Endothelial cell of umbilical vein (primary cell): Measurements from ENCODE around the gene OGDH. TPM values are rescaled to one million over a fixed set of nuclear protein-coding genes. Genes with fewer than 3 reads are reported as not detected.

Experiments
- BruUV-seq: library from RNA; stranded (reverse); fragments of 400-500 nt; replicated peaks from 2 replicates; lab custom pipeline; 2021; lab: Mats Ljungman, UMichigan
- CTCF ChIA-PET: fragments of 300-600, 350-600 bp; sonication (Branson Sonifier 250); formaldehyde crosslinking; loops from one replicate; lab custom pipeline; 2021; ENCODE audit warnings: antibody characterized with exemption, inconsistent platforms; lab: Charles Lee
- POLR2A ChIA-PET: fragments of 300-600, 350-600 bp; sonication (Branson Sonifier 250); formaldehyde crosslinking; loops from one replicate; lab custom pipeline; 2021; ENCODE audit warnings: antibody characterized with exemption, inconsistent platforms; lab: Charles Lee
- DNase-seq: peaks from one replicate; pipeline ENCODE4 v3.0.0-alpha.2; 2011; ENCODE audit warnings: low read depth, low spot score
- FAIRE-seq: peaks from 2 replicates; lab custom pipeline; 2011; peaks lifted over from hg19 to GRCh38; lab: Jason Lieb, UNC
- H2AFZ ChIP-seq: 2 replicates; pipeline ENCODE4 v1.6.0; 2012; ENCODE audit warnings: low read depth, low read length, control low read depth, inconsistent platforms
- H3K27ac ChIP-seq: 2 replicates; pipeline ENCODE4 v1.5.1; 2011; ENCODE audit warnings: low read depth, mild to moderate bottlenecking, control low read depth, low read length, moderate library complexity; ENCODE audit not compliant: insufficient read depth
- H3K27me3 ChIP-seq, 2 experiments: 2 replicates each; pipeline versions ENCODE4 v1.6.0 to v1.6.1; 2011; ENCODE audit warnings: low read length in 2 of 2, mixed read lengths in 1 of 2; ENCODE audit not compliant: control insufficient read depth in 2 of 2, insufficient read depth in 2 of 2
- H3K36me3 ChIP-seq, 2 experiments: 2 replicates in 1 of 2; 3 replicates in 1 of 2; pipeline ENCODE4 v1.5.1; 2011; ENCODE audit warnings: low read length in 2 of 2, mild to moderate bottlenecking in 1 of 2, moderate library complexity in 1 of 2; ENCODE audit not compliant: control insufficient read depth in 2 of 2, insufficient read depth in 2 of 2; ENCODE audit errors: extremely low read depth in 1 of 2
- H3K4me1 ChIP-seq: 3 replicates; pipeline ENCODE4 v1.5.1; 2011; ENCODE audit warnings: mild to moderate bottlenecking, low read length; ENCODE audit not compliant: control insufficient read depth, insufficient read depth; ENCODE audit errors: extremely low read depth
- H3K4me2 ChIP-seq: 2 replicates; pipeline ENCODE4 v1.6.1; 2011; ENCODE audit warnings: low read length, control low read depth, mixed read lengths; ENCODE audit not compliant: insufficient read depth
- H3K4me3 ChIP-seq, 3 experiments: fragments of 200-600 bp in 1 of 3; sonication (generic), shearing (Covaris generic) in 1 of 3; replicated peaks in 1 of 3; 2 replicates each; pipeline ENCODE4 v1.5.1; 2011 to 2016; ENCODE audit warnings: control low read depth in 3 of 3, low read length in 3 of 3, mild to moderate bottlenecking in 2 of 3, inconsistent platforms in 1 of 3, low read depth in 1 of 3, moderate library complexity in 1 of 3; ENCODE audit not compliant: insufficient read depth in 1 of 3
- H3K79me2 ChIP-seq: 2 replicates; pipeline ENCODE4 v1.6.0; 2012; ENCODE audit warnings: low read length, inconsistent platforms; ENCODE audit not compliant: control insufficient read depth, insufficient read depth
- H3K9ac ChIP-seq: replicated peaks from 2 replicates; pipeline ENCODE3; 2011; ENCODE audit warnings: low read length, control low read depth; ENCODE audit not compliant: insufficient read depth; ENCODE audit errors: extremely low read depth
- H3K9me1 ChIP-seq: replicated peaks from 3 replicates; pipeline ENCODE4 v1.6.0; 2011; ENCODE audit warnings: mild to moderate bottlenecking, low read length; ENCODE audit not compliant: control insufficient read depth, insufficient read depth; ENCODE audit errors: extremely low read depth
- H3K9me3 ChIP-seq: replicated peaks from 2 replicates; pipeline ENCODE4 v1.5.1; 2012; ENCODE audit warnings: low read length, inconsistent platforms; ENCODE audit not compliant: control insufficient read depth, insufficient read depth
- H4K20me1 ChIP-seq: replicated peaks from 2 replicates; pipeline ENCODE3; 2011; ENCODE audit warnings: mild to moderate bottlenecking, low read length; ENCODE audit not compliant: control insufficient read depth, insufficient read depth; ENCODE audit errors: extremely low read depth
- CTCF ChIP-seq, 2 donors: IDR thresholded peaks; 1 replicate in 1 of 2; 2 replicates in 1 of 2; pipeline ENCODE4 v1.5.1; 2011; ENCODE audit warnings: low read length in 2 of 2, mild to moderate bottlenecking in 2 of 2, moderate library complexity in 2 of 2, control low read depth in 1 of 2, inconsistent platforms in 1 of 2, low read depth in 1 of 2; ENCODE audit not compliant: insufficient read depth in 1 of 2; ENCODE audit errors: extremely low read depth in 1 of 2
- EZH2 ChIP-seq: IDR thresholded peaks from 2 replicates; pipeline ENCODE4 v1.6.1; 2012; ENCODE audit warnings: borderline replicate concordance, low read depth, mild to moderate bottlenecking, moderate library complexity, low read length, inconsistent platforms; ENCODE audit not compliant: severe bottlenecking
- FOS ChIP-seq: IDR thresholded peaks from 2 replicates; pipeline ENCODE4 v1.6.1; 2011; ENCODE audit warnings: mild to moderate bottlenecking, low read length, moderate library complexity, borderline replicate concordance; ENCODE audit not compliant: insufficient read depth
- GATA2 ChIP-seq: IDR thresholded peaks from 2 replicates; pipeline ENCODE4 v1.7.0; 2011; ENCODE audit warnings: low read depth, mild to moderate bottlenecking, moderate library complexity, mixed read lengths, low read length; ENCODE audit not compliant: insufficient read length, insufficient read depth
- JUN ChIP-seq: IDR thresholded peaks from 2 replicates; pipeline ENCODE4 v1.6.1; 2011; ENCODE audit warnings: borderline replicate concordance, low read depth; ENCODE audit not compliant: insufficient read length, insufficient read depth
- MAX ChIP-seq: IDR thresholded peaks from 2 replicates; pipeline ENCODE4 v1.6.1; 2011; ENCODE audit not compliant: insufficient read depth, insufficient read length
- MYC ChIP-seq: IDR thresholded peaks from one replicate; pipeline ENCODE4 v1.6.1; 2011; ENCODE audit warnings: mild to moderate bottlenecking, low read depth, low read length
- POLR2A ChIP-seq: IDR thresholded peaks from 2 replicates; pipeline ENCODE4 v1.6.1; 2012; ENCODE audit warnings: low read depth, mild to moderate bottlenecking, control low read depth, low read length
- POLR2AphosphoS5 ChIP-seq: IDR thresholded peaks from 2 replicates; pipeline ENCODE4 v1.6.1; 2012; ENCODE audit warnings: low read depth, mild to moderate bottlenecking, control low read depth, low read length, moderate library complexity; ENCODE audit not compliant: insufficient read depth
- dilution Hi-C: fragments of 300-500 bp; cut with MboI; formaldehyde crosslinking; loops from one replicate; pipeline ENCODE4 v1.15.0; 2019; ENCODE audit warnings: low sequenced_read_pairs; ENCODE audit not compliant: extremely low pct_ligation_motif_present
- intact Hi-C: fragments of 100-400 bp; cut with micrococcal nuclease; formaldehyde crosslinking; loops from one replicate; pipeline ENCODE4 v1.10.0; 2022
- polyA plus RNA-seq, 4 experiments: library from polyadenylated mRNA; depleted of rRNA in 3 of 4; stranded (reverse) in 3 of 4; unstranded in 1 of 4; fragments of >200 nt; gene quantifications; 2 replicates each; pipeline versions ENCODE4 v1.2.1 to v1.2.3, GENCODE V29; 2011 to 2012; ENCODE audit warnings: missing spikeins in 1 of 4
- total RNA-seq: library from RNA; stranded (reverse); gene quantifications from 2 replicates; pipeline ENCODE4 v1.2.3, GENCODE V29; 2021

The OGDH gene
- total and polyA plus RNA-seq, 2 donors (not counting 3 experiments of a cell fraction or from before 2014, with no cell fraction given), result 88.9 to 92.9 TPM

- no peaks in the 10 kb centered on the region for H3K4me1 ChIP-seq
- H4K20me1 ChIP-seq, result no peaks in the 10 kb centered on the region
- no peaks in the 10 kb centered on the region for H3K9me1 ChIP-seq
- peaks cover 0 to 24% of the 10 kb centered on the region in 2 experiments for H3K36me3 ChIP-seq
- CTCF ChIA-PET, result no interaction called here
- H3K4me2 ChIP-seq, result no peak overlapping the region
- BruUV-seq, result no TSS peak
- no peak overlapping the region for H3K9ac ChIP-seq
- no peaks in the 10 kb centered on the region for H3K27me3 ChIP-seq
- H3K79me2 ChIP-seq, result no peaks in the 10 kb centered on the region
- no peaks in the 10 kb centered on the region for H3K9me3 ChIP-seq
- dilution Hi-C loops (no loop called here), intact Hi-C loops (no loop called here)
- POLR2A ChIA-PET, result no interaction called here
- H3K4me3 ChIP-seq, result no peak overlapping the region
- FAIRE-seq, result no peak
- no peak overlapping the region for H2AFZ ChIP-seq
- no peak overlapping the region for H3K27ac ChIP-seq
- DNase-seq, result no peak
- TF ChIP-seq EZH2 (no peak), POLR2A (no peak), FOS (no peak), GATA2 (no peak), CTCF (IDR thresholded peaks at IDR 0.05; ENCODE audit: extremely low read depth in 1 of 2, insufficient read depth in 1 of 2, low read depth in 1 of 2, low read length in 2 of 2) (no peak), POLR2AphosphoS5 (no peak), MAX (no peak), MYC (no peak), JUN (no peak)
Observed at GRCh38 chr7:44678471-44679179, 72.2 kb downstream of the OGDH start.
